Stomach (tissue), 4 donors: Measurements from ENCODE around the gene ADGRF3.

Experiments
- CTCF ChIP-seq, 7 experiments: fragments of 450-650 bp in 4 of 7; fragments of 200-600 bp in 3 of 7; sonication (generic) in 3 of 7; IDR thresholded peaks; one replicate each; pipeline ENCODE4 v1.5.1; 2016 to 2019; ENCODE audit warnings: antibody characterized with exemption in 7 of 7, control low read depth in 2 of 7, mild to moderate bottlenecking in 1 of 7
- EP300 ChIP-seq: sonication (generic); formaldehyde crosslinking; IDR thresholded peaks from one replicate; pipeline ENCODE4 v1.6.1; 2017; ENCODE audit warnings: antibody characterized with exemption
- POLR2A ChIP-seq, 4 donors: fragments of 450-650 bp; IDR thresholded peaks; one replicate each; pipeline ENCODE4 v1.6.1; 2016; ENCODE audit warnings: antibody characterized with exemption in 4 of 4, control low read depth in 2 of 4, mild to moderate bottlenecking in 1 of 4, moderate library complexity in 1 of 4

- TF ChIP-seq POLR2A (IDR thresholded peaks at IDR 0.05) (no peak), CTCF (IDR thresholded peaks at IDR 0.05) (no peak), EP300 (no peak)
Observed at GRCh38 chr2:26316041-26316440, 30.5 kb downstream of the ADGRF3 start.
